ENCODE results near the gene HARS2.

- TF ChIP-seq POLR2A (IDR thresholded peaks at IDR 0.05; ENCODE audit: low read length) (no peak), RAD21 (conservative IDR thresholded peaks at IDR 0.05 in 1 of 2, IDR thresholded peaks at IDR 0.05 in 1 of 2) (no peak), MAX (IDR thresholded peaks at IDR 0.05) (no peak), CBX2 (IDR thresholded peaks at IDR 0.05; ENCODE audit: borderline replicate concordance, low read depth) (no peak), KDM1A (IDR thresholded peaks at IDR 0.05; ENCODE audit: low read depth) (no peak), PHF8 (IDR thresholded peaks at IDR 0.05; ENCODE audit: borderline replicate concordance, low read depth) (no peak), USF2 (IDR thresholded peaks at IDR 0.05) (no peak), NPAS2 (CRISPR knock-in tag; IDR thresholded peaks at IDR 0.05; ENCODE audit: borderline replicate concordance) (no peak), HDAC2 (IDR thresholded peaks at IDR 0.05) (no peak), CHD2 (IDR thresholded peaks at IDR 0.05; ENCODE audit: low read length, partially characterized antibody) (no peak)
- TF ChIP-seq, protein P1, sequence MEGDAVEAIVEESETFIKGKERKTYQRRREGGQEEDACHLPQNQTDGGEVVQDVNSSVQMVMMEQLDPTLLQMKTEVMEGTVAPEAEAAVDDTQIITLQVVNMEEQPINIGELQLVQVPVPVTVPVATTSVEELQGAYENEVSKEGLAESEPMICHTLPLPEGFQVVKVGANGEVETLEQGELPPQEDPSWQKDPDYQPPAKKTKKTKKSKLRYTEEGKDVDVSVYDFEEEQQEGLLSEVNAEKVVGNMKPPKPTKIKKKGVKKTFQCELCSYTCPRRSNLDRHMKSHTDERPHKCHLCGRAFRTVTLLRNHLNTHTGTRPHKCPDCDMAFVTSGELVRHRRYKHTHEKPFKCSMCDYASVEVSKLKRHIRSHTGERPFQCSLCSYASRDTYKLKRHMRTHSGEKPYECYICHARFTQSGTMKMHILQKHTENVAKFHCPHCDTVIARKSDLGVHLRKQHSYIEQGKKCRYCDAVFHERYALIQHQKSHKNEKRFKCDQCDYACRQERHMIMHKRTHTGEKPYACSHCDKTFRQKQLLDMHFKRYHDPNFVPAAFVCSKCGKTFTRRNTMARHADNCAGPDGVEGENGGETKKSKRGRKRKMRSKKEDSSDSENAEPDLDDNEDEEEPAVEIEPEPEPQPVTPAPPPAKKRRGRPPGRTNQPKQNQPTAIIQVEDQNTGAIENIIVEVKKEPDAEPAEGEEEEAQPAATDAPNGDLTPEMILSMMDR (IDR thresholded peaks at IDR 0.05): no peak
These were observed 49.5 kb upstream of the HARS2 start for GRCh38 chr5:140641716-140642115.

All from A549 (cell line).